ENCODE results near the gene LGR4.
A peak's percentile ranks its signal among the peaks of the same experiment; 100 is the strongest.
"Not testable (repeated sequence)": the region's sequence is repeated elsewhere in the genome, so short reads cannot be mapped to it uniquely, and the experiment has no call there.

LGR4 gene

GRCh38 chr11:27472398-27473016 lies at the start of gene LGR4:
Gene LGR4 (minus strand): TSS chr11:27472790. CDS start chr11:27472302, 488 bp downstream.
- peak; percentile 49 for DNase-seq

GRCh38 chr11:27520226-27520625 lies 47.6 kb upstream of the LGR4 start:
- DNase-seq, result no peak

GRCh38 chr11:27518518-27518917 lies 45.9 kb upstream of the LGR4 start:
- no peak for DNase-seq

GRCh38 chr11:27517490-27517889 lies 44.9 kb upstream of the LGR4 start:
- DNase-seq, result not testable (repeated sequence)

- no peak for DNase-seq
Measured at GRCh38 chr11:27514558-27514957, 42.0 kb upstream of the LGR4 start.

GRCh38 chr11:27514076-27514475 lies 41.5 kb upstream of the LGR4 start:
- DNase-seq, result no peak

- DNase-seq, result no peak
Measured at GRCh38 chr11:27513389-27513788, 40.8 kb upstream of the LGR4 start.

GRCh38 chr11:27512238-27512637 lies 39.6 kb upstream of the LGR4 start:
- DNase-seq, result no peak

- DNase-seq, result no peak
Measured at GRCh38 chr11:27509908-27510307, 37.3 kb upstream of the LGR4 start.

GRCh38 chr11:27507557-27508322 lies 35.1 kb upstream of the LGR4 start:
- DNase-seq, result no peak

- DNase-seq, result peak; percentile 96
Measured at GRCh38 chr11:27506200-27507182, 33.9 kb upstream of the LGR4 start, which contains the start of gene LIN7C. Gene LIN7C (minus strand): TSS chr11:27506769. CDS start chr11:27506752, 17 bp downstream.

- no peak for DNase-seq
Measured at GRCh38 chr11:27505781-27506180, 33.2 kb upstream of the LGR4 start.

GRCh38 chr11:27504205-27504604 lies 31.6 kb upstream of the LGR4 start:
- DNase-seq, result no peak

GRCh38 chr11:27501100-27501499 lies 28.5 kb upstream of the LGR4 start:
- no peak for DNase-seq

- no peak for DNase-seq
Measured at GRCh38 chr11:27497911-27498310, 25.3 kb upstream of the LGR4 start.

GRCh38 chr11:27497284-27497866 lies 24.8 kb upstream of the LGR4 start:
- no peak for DNase-seq

- no peak for DNase-seq
Measured at GRCh38 chr11:27496461-27496860, 23.9 kb upstream of the LGR4 start.

- no peak for DNase-seq
Measured at GRCh38 chr11:27495710-27496300, 23.2 kb upstream of the LGR4 start.

- DNase-seq, result no peak
Measured at GRCh38 chr11:27489092-27489491, 16.5 kb upstream of the LGR4 start.

- no peak for DNase-seq
Measured at GRCh38 chr11:27487706-27488105, 15.1 kb upstream of the LGR4 start.

GRCh38 chr11:27485930-27486773 lies 13.6 kb upstream of the LGR4 start:
- peak; percentile 33 for DNase-seq
